G401.6 (cell line): ENCODE results near the gene LGI4.
"Not testable (repeated sequence)": the region's sequence is repeated elsewhere in the genome, so short reads cannot be mapped to it uniquely, and the experiment has no call there.

ENCODE experiments used
- FAIRE-seq: peaks from 2 replicates; lab custom pipeline; 2012; peaks lifted over from hg19 to GRCh38; lab: Jason Lieb, UNC

Gene LGI4

DNA sequence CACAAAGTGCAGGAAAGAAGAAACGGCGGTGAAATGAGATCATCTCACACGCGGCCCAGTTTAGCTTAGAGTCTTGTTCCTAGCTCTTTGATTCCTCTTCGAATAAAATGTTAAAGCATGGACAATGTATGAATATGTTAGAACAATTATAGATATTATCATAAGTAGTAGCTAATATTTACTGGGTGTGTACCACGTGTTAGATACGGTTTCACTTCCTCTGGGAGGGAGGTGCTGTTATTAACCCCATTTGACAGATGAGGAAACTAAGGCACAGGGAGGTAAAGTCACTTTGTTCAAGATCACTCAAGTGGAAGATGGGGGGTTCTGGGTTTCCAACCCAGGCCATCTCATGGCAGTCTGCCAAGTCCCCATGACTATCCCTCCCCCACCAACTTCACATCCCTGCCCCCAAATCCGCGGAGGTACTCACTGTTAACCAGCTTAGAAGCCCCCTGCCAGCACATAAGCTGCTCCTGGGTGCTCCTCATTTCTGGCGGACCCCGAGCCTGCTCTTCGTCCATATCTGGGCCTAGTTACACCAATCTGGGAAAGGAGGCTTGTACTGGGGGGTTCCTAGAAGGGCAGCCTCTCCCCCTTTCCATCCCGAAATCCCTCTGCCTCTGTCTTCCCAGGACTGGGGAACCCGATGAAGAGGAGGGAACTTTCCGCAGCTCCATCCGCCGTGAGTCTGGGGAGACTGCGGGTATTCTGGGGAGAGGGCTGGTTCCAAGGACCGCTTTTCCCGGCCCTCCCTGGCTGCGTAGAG is 7.2 kb upstream of the LGI4 start:
- no peak for FAIRE-seq

- FAIRE-seq: no peak
Measured at GRCh38 chr19:35140962-35141836, 6.3 kb upstream of the LGI4 start.

DNA sequence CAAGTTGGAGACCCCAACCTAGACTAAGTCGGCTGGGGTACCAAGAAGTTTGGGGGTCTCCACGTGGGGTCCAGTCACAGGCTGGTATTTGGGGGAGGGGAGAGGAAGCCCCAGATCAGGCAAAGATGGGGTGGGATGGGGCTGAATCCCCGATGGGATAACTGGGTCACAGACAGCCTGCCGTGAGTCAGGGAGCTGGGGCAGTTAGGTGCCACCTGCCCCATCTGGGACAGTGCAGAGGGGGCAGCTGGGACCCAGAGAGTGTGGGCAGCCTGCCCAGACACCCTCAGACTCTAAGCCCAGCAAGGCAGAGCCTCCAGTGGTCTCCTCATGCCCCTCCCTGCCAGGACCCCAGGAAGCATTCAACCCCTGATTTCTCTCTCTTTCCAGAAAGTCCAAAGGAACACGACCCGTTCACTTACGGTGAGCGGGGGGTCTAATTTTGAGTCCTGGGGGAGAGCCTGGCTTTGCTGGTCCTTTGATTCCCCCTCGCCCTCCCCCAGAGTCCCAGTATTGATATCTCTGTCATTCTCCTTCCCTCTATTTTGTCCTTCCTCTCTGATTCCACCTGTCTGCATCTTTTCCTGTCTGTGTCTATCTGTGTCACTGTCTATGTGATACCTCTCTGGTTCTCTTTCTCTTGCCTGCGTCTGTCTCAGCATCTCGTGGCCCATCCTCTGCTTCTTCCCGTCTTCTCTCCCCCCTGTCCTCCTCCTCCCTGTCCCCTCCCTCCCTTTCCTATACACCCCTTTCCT is 5.5 kb upstream of the LGI4 start:
- no peak for FAIRE-seq

DNA sequence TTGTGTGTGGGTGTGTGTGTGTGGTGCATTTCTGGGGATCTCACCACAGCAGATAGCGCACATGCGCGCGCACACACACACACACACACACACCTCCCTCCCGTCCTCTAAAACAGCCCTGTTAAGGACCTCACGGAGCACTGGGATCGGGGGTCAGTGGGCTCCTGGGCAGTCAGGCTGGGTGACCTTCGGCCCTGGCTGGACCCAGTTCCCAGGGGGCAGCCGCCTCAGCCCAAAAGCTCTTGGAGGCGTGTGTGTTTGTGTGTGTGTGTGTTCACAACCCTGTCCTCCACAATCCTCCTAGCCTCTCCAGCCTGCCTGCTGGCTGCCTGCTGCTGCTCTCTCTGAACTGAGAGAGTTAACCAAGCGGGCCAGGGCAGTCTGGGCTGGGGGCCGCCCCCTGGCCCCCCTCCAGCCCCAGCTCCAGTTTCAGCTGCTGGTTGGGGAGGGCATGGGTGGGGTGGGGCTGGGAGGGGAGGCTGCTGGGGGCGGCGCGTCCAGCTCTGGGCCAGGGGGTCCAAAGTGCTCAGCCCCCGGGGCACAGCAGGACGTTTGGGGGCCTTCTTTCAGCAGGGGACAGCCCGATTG is 3.5 kb upstream of the LGI4 start, which contains the start of gene FXYD1:
TSS of gene FXYD1 (plus strand) at position 520 of the 588 bp plus-strand sequence. CDS start 1,256 bp downstream, outside the sequence.
- no peak for FAIRE-seq

GRCh38 chr19:35136977-35137702 is 2.3 kb upstream of the LGI4 start:
- no peak for FAIRE-seq

DNA sequence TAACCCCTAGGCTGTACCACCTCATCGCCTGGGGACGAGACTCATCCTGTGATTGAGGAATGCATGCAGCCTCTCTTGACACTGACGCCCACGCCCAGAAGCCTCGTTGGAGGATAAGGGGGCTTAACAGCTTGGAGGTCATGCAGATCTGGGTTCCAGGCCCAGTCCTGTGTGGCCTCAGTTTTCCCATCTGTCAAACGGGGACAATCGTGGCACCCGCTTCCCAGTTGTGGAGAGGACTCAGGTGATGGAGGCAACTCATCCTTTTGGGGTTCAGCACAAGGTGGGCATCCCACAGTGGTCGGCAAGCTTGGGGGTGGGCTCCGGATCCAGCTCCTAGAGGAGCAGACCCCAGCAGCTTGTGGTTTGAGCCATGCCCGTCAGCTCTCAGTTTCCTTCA is 1.4 kb upstream of the LGI4 start:
- FAIRE-seq: no peak

GRCh38 chr19:35135389-35135909 is 590 bp upstream of the LGI4 start:
- no peak for FAIRE-seq

DNA sequence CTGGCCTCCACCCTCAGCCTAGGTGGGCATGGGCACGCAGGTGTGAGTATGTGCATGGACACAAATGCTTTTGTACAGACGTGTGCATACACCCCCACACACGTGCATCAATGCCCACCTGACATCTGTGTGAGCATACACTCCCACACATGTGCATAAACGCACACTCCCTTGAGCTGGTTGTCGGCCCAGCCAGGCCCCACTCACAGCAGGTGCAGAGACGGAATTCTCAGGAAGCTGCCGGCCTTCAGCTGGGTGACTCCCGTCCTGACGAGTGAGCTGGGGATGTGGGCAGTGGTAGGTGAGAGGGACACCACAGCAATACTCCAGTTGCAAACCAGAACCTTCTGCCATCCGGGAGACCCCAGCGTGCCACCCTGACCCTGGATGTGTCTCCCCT is 1.0 kb downstream of the LGI4 start:
- FAIRE-seq: no peak

- no peak for FAIRE-seq
Measured at GRCh38 chr19:35132254-35132653, 2.6 kb downstream of the LGI4 start.

- no peak for FAIRE-seq
Measured at GRCh38 chr19:35130761-35131720, 3.8 kb downstream of the LGI4 start.

- FAIRE-seq: not testable (repeated sequence)
Measured at GRCh38 chr19:35129724-35130274, 5.1 kb downstream of the LGI4 start.

DNA sequence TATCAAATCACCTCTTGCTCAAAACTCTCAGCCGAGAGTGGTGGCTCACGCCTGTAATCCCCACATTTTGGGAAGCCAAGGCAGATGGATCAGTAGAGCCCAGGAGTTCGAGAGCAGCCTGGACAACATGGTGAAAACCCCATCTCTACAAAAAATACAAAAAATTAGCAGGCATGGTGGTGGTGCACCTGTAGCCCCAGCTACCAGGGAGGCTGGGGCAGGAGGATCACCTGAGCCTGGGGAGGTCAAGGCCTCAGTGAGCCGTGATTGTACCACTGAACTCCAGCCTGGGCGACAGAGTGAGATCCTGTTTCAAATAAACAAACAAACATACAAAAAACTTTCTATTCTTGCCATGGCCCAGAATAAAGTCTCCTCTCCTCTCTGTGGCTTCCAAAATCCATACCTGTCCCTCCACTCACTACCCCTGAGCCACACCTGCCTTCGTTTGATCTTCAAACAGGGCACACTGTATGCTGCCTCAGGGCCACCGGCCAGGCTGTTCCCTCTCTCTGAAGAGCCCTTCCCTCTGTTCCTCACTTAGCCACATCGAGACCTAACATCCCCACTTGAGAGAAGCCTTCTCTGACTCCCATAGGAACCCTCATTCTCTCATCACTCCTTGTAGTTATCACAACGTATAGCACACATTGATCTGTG is 6.3 kb downstream of the LGI4 start:
- no peak for FAIRE-seq

- FAIRE-seq: no peak
Measured at GRCh38 chr19:35127871-35128270, 7.0 kb downstream of the LGI4 start.

DNA sequence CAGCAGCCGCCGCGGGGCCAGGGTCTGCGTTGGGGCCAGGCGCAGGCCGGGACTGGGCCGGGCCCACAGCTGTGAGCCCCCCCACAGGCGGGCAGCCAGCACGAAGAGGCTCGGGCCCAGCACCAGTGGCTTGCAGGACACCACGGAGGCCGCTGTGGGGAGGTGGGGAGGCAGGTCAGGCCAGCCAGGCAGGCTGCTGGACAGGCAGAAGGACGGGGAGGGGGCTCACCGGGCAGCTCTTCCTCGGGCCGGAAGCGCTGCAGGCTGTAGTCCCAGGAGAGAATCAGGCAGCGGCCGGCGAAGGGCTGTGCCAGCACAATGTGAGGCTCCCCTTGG is 8.3 kb downstream of the LGI4 start:
- FAIRE-seq: no peak

DNA sequence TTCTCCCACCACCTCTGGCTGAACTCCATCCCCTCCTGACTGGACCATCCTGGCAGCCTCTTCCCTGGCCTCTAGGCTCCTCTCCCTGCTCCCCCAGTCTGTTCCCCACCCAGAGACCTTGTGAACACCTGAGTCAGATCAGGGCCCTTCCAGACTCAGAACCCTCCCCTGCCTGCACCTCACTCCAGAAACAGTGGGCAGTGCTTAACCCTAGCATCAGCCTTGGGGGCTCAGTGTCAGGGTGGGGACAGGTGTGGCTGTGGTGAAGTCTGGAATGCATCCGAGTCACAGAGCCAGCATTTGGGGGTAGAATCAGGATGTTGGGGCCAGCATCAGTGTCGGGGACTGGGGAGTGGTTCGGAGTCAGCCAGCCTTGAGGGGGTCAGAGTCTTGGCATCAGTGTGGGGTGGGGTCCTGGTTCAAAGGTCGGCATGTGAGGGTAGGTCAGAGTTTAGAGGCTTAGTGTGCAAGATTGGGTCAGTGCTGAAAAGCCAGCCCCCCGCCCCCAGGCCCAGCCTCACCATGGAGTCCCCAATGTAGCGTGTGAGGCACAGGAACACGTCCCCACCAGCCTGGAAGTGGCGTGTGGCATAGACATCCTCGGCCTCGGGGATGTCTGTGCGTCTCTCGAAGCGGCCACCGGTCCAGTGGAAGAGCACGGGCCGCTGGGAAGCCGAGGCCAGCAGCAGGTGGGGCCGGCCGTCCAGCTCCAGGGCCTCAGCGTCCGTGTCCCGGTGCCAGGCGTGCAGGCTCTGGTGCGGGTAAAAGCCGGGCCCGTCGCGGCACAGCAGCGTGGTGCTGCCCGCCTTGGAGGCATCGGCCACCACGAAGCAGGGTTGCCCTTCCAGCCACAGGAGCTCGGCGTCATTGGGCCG is 8.9 kb downstream of the LGI4 start:
- FAIRE-seq: no peak

DNA sequence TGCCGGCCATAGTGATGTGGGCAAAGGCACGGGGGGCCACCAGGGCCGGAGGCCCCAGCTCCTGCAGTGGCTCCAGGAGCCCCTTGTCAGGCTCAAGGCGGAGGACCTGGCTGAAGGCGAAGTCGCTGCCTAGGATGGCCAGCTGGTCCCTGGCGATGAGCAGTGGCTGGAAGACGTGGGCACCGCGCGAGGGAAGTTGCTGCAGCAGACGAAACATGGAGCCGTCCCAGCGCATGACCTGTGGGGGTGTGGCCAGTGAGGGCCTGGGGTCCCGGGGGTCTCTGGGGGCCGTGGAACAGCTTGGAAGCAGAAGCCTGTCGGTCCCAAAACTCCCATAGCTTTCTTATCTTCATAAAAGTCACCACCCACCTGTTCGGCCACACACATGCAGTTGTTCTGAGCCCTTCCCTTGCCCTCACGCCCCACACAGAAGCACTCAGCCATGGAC is 9.6 kb downstream of the LGI4 start:
- no peak for FAIRE-seq

- no peak for FAIRE-seq
Measured at GRCh38 chr19:35124098-35125060, 10.5 kb downstream of the LGI4 start.
